Prostate gland (tissue), 2 donors: ENCODE results near the gene ASIC4.

ENCODE experiments used
- CTCF ChIP-seq, 4 experiments: fragments of 200-600 bp in 2 of 4; fragments of 450-650 bp in 2 of 4; sonication (generic) in 2 of 4; IDR thresholded peaks; 1 replicate in 3 of 4; 2 replicates in 1 of 4; pipeline ENCODE4 v1.5.1; 2016 to 2019; ENCODE audit warnings: antibody characterized with exemption in 4 of 4, mild to moderate bottlenecking in 2 of 4, moderate library complexity in 2 of 4
- POLR2A ChIP-seq: fragments of 450-650 bp; IDR thresholded peaks from one replicate; pipeline ENCODE4 v1.6.1; 2016; ENCODE audit warnings: antibody characterized with exemption, mild to moderate bottlenecking

DNA sequence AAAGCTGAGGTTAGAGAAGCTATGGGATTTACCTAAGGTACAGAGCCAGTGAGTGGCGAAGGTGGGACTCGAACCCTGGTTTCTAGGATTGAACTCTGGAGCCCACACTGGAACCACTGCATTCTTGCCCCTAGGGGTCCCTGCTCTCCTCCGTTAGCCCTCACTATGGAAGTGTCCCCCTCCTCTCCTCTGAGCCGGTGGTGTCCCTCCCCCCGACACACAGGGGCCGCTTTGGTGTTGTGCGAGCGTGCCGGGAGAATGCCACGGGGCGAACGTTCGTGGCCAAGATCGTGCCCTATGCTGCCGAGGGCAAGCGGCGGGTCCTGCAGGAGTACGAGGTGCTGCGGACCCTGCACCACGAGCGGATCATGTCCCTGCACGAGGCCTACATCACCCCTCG, 24.1 kb upstream of the ASIC4 start:
- TF ChIP-seq CTCF (IDR thresholded peaks at IDR 0.05) (no peak), POLR2A (no peak)
